Upper lobe of right lung (tissue), 1 donor: Measurements from ENCODE around the gene HOXD4. TPM values are rescaled to one million over a fixed set of nuclear protein-coding genes. Genes with fewer than 3 reads are reported as not detected.

Experiments
- ATAC-seq: fragments of 200-7000 bp; cut with Tn5 transposase; one replicate; pipeline ENCODE4 v1.9.1; 2020; ENCODE audit warnings: mild to moderate bottlenecking, moderate library complexity
- DNase-seq: peaks from one replicate; pipeline ENCODE4 v3.0.0-alpha.2; 2020
- H3K27ac ChIP-seq: fragments of 200-600 bp; one replicate; pipeline ENCODE4 v1.8.0; 2022
- H3K27me3 ChIP-seq: fragments of 200-600 bp; one replicate; pipeline ENCODE4 v1.8.0; 2022; ENCODE audit warnings: mild to moderate bottlenecking
- H3K36me3 ChIP-seq: fragments of 200-600 bp; one replicate; pipeline ENCODE4 v1.8.0; 2022
- H3K4me1 ChIP-seq: fragments of 200-600 bp; one replicate; pipeline ENCODE4 v1.8.0; 2022
- H3K4me3 ChIP-seq: fragments of 200-600 bp; one replicate; pipeline ENCODE4 v1.8.0; 2022; ENCODE audit warnings: mild to moderate bottlenecking
- H3K9me3 ChIP-seq: fragments of 200-600 bp; one replicate; pipeline ENCODE4 v1.8.0; 2022
- CTCF ChIP-seq: fragments of 200-600 bp; IDR thresholded peaks from one replicate; pipeline ENCODE4 v1.8.0; 2022; ENCODE audit warnings: antibody characterized with exemption
- intact Hi-C: fragments of 100-400 bp; cut with DNase I; formaldehyde crosslinking; loops from one replicate; pipeline ENCODE4 v1.11.0; 2022
- long read RNA-seq: library from polyadenylated mRNA; unstranded; transcript quantifications from one replicate; pipeline ENCODE4 v2.0.0, GENCODE V29; 2021
- total RNA-seq: library from RNA; stranded (reverse); fragmentation: NEBNext Ultra II Directional; extraction: Animal tissue kit (Norgen Biotek cat#: 25700); gene quantifications from one replicate; pipeline ENCODE4 v1.2.1, GENCODE V29; 2021
- donor health status: DM: no; HTN: yes; CAD: no; lungs with severe emphysema.

Gene HOXD4
- total RNA-seq: 0.84 TPM
- long read RNA-seq: 0 reads

- no peaks in the 10 kb centered on the region for H3K4me1 ChIP-seq
These were observed at the start of gene HOXD4 for GRCh38 chr2:176151442-176152287. TSS of gene HOXD4 (plus strand) at chr2:176151550. CDS start at chr2:176151634, 84 bp downstream.

GRCh38 chr2:176101842-176102241 lies 49.5 kb upstream of the HOXD4 start:
- no peaks in the 10 kb centered on the region for H3K36me3 ChIP-seq
- no peak overlapping the region for H3K4me3 ChIP-seq
- ATAC-seq: no peak
- peaks cover 9% of the 10 kb centered on the region for H3K4me1 ChIP-seq
- H3K9me3 ChIP-seq: no peaks in the 10 kb centered on the region
- TF ChIP-seq CTCF: no peak
- H3K27ac ChIP-seq: no peak overlapping the region
- DNase-seq: no peak
- intact Hi-C loops: no loop called here
- H3K27me3 ChIP-seq: peaks cover 100% of the 10 kb centered on the region

More at GRCh38 chr2:176151442-176152287, at the start of gene HOXD4:
- intact Hi-C loops: no loop called here
- peaks cover 99% of the 10 kb centered on the region for H3K27me3 ChIP-seq
- no peak within 1 kb of the TSS for H3K27ac ChIP-seq
- ATAC-seq (no peak), DNase-seq (no peak)
- no peak within 1 kb of the TSS for H3K4me3 ChIP-seq
- H3K36me3 ChIP-seq: no peaks in the 10 kb centered on the region
- TF ChIP-seq CTCF: no peak
- no peaks in the 10 kb centered on the region for H3K9me3 ChIP-seq

GRCh38 chr2:176102309-176102866 lies 49.0 kb upstream of the HOXD4 start:
- ATAC-seq (no peak), DNase-seq (no peak)
- no peak overlapping the region for H3K4me3 ChIP-seq
- peaks cover 3% of the 10 kb centered on the region for H3K4me1 ChIP-seq
- no peak overlapping the region for H3K27ac ChIP-seq
- TF ChIP-seq CTCF: no peak
- peaks cover 99% of the 10 kb centered on the region for H3K27me3 ChIP-seq
- H3K9me3 ChIP-seq: no peaks in the 10 kb centered on the region
- intact Hi-C loops: no loop called here
- no peaks in the 10 kb centered on the region for H3K36me3 ChIP-seq

GRCh38 chr2:176103194-176103593 lies 48.2 kb upstream of the HOXD4 start:
- intact Hi-C loops: no loop called here
- ATAC-seq: no peak
- Histone ChIP-seq H3K9me3 (no peaks in the 10 kb centered on the region), H3K27ac (no peak overlapping the region), H3K4me3 (no peak overlapping the region), H3K4me1 (no peaks in the 10 kb centered on the region), H3K36me3 (no peaks in the 10 kb centered on the region), H3K27me3 (peaks cover 98% of the 10 kb centered on the region)
- TF ChIP-seq CTCF: no peak
- DNase-seq: no peak

GRCh38 chr2:176103742-176104315 lies 47.5 kb upstream of the HOXD4 start:
- no peak for TF ChIP-seq CTCF
- DNase-seq: no peak
- no peak overlapping the region for H3K27ac ChIP-seq
- intact Hi-C loops: no loop called here
- H3K36me3 ChIP-seq: no peaks in the 10 kb centered on the region
- H3K4me3 ChIP-seq: no peak overlapping the region
- peaks cover 98% of the 10 kb centered on the region for H3K27me3 ChIP-seq
- H3K9me3 ChIP-seq: no peaks in the 10 kb centered on the region
- H3K4me1 ChIP-seq: no peaks in the 10 kb centered on the region
- ATAC-seq: no peak
